T-cell (primary cell): ENCODE results near the gene RALGAPA1. TPM values are rescaled to one million over a fixed set of nuclear protein-coding genes. Genes with fewer than 3 reads are reported as not detected.
"Not testable (repeated sequence)": the region's sequence is repeated elsewhere in the genome, so short reads cannot be mapped to it uniquely, and the experiment has no call there.

Experiments used
- ATAC-seq, 4 experiments: fragments of 200-7000 bp in 3 of 4; fragments of 150-1000 bp in 1 of 4; cut with Tn5 transposase; replicated peaks in 1 of 4; 1 replicate in 3 of 4; 2 replicates in 1 of 4; pipeline ENCODE4 v1.10.0; 2021; ENCODE audit warnings: moderate library complexity in 3 of 4, mild to moderate bottlenecking in 2 of 4, moderate number of reproducible peaks in 1 of 4
- CTCF ChIA-PET, 2 donors: fragments of 300-600 bp; sonication (Branson Sonifier 250); formaldehyde crosslinking; loops; one replicate each; lab custom pipeline; 2022; ENCODE audit warnings: antibody characterized with exemption in 2 of 2; lab: Charles Lee
- POLR2A ChIA-PET, 2 donors: fragments of 300-600 bp; sonication (Branson Sonifier 250); formaldehyde crosslinking; loops; one replicate each; lab custom pipeline; 2022; ENCODE audit warnings: antibody characterized with exemption in 2 of 2; lab: Charles Lee
- DNase-seq, 35 experiments: peaks; one replicate each; pipeline versions ENCODE4 v3.0.0 to v3.0.0-alpha.2; 2013 to 2023
- H3K27ac ChIP-seq: one replicate; pipeline ENCODE4 v1.5.1; 2013; ENCODE audit warnings: low read length
- H3K27me3 ChIP-seq, 2 experiments: replicated peaks in 1 of 2; 1 replicate in 1 of 2; 2 replicates in 1 of 2; pipeline versions ENCODE4 v1.6.1 to v1.7.0; 2013; ENCODE audit warnings: low read length in 1 of 2, mixed read lengths in 1 of 2; ENCODE audit not compliant: control insufficient read depth in 2 of 2, insufficient read depth in 2 of 2; ENCODE audit errors: extremely low read depth in 1 of 2
- H3K36me3 ChIP-seq, 2 donors: 1 replicate in 1 of 2; 2 replicates in 1 of 2; pipeline versions ENCODE4 v1.6.1 to v1.7.0; 2013; ENCODE audit warnings: low read length in 1 of 2; ENCODE audit not compliant: control insufficient read depth in 2 of 2, insufficient read depth in 1 of 2; ENCODE audit errors: extremely low read depth in 1 of 2
- H3K4me1 ChIP-seq, 2 experiments: 1 replicate in 1 of 2; 2 replicates in 1 of 2; pipeline versions ENCODE4 v1.6.1 to v1.7.0; 2013; ENCODE audit warnings: low read length in 2 of 2, mixed read lengths in 1 of 2; ENCODE audit not compliant: insufficient read depth in 2 of 2, control insufficient read depth in 1 of 2; ENCODE audit errors: extremely low read depth in 1 of 2
- H3K4me3 ChIP-seq, 2 donors: 1 replicate in 1 of 2; 2 replicates in 1 of 2; pipeline versions ENCODE4 v1.5.1 to v1.7.0; 2013; ENCODE audit warnings: mild to moderate bottlenecking in 2 of 2, low read length in 1 of 2, moderate library complexity in 1 of 2; ENCODE audit not compliant: control insufficient read depth in 1 of 2; ENCODE audit errors: extremely low read depth in 1 of 2
- H3K9me3 ChIP-seq: 2 replicates; pipeline ENCODE4 v1.7.0; 2013
- H3K27ac Mint-ChIP-seq, 2 donors: one replicate each; pipeline ENCODE4 v1.8.0; 2020 to 2021; ENCODE audit warnings: mild to moderate bottlenecking in 2 of 2, mixed read lengths in 2 of 2
- H3K27me3 Mint-ChIP-seq, 2 donors: one replicate each; pipeline ENCODE4 v1.8.0; 2021 to 2022; ENCODE audit warnings: mixed read lengths in 2 of 2
- H3K36me3 Mint-ChIP-seq: one replicate; pipeline ENCODE4 v1.8.0; 2021; ENCODE audit warnings: mixed read lengths
- H3K4me1 Mint-ChIP-seq, 3 donors: one replicate each; pipeline ENCODE4 v1.8.0; 2020 to 2022; ENCODE audit warnings: mixed read lengths in 3 of 3, mild to moderate bottlenecking in 1 of 3
- H3K4me3 Mint-ChIP-seq, 3 donors: one replicate each; pipeline ENCODE4 v1.8.0; 2020 to 2022; ENCODE audit warnings: mild to moderate bottlenecking in 3 of 3, mixed read lengths in 3 of 3, moderate library complexity in 3 of 3
- H3K9me3 Mint-ChIP-seq, 3 donors: one replicate each; pipeline ENCODE4 v1.8.0; 2020 to 2022; ENCODE audit warnings: mixed read lengths in 3 of 3
- WGBS: methylation state at CpG from one replicate; pipeline ENCODE4 v1.1.5; 2013; ENCODE audit warnings: missing lambda C conversion rate; ENCODE audit not compliant: insufficient coverage; 5-methylcytosine and 5-hydroxymethylcytosine counted together
- total RNA-seq, 35 experiments: library from RNA in 6 of 35; stranded (reverse) in 6 of 35; fragments of 120-200 nt in 1 of 35; gene quantifications; one replicate each; pipeline versions ENCODE4 v1.2.1 to v1.2.4 and lab custom pipeline; 2013 to 2026

The RALGAPA1 gene
- total RNA-seq, 5 donors from 2014 or later (not counting 1 experiment from before 2014, with no cell fraction given) = 65.1 to 88.9 (median 82.9) TPM

DNA sequence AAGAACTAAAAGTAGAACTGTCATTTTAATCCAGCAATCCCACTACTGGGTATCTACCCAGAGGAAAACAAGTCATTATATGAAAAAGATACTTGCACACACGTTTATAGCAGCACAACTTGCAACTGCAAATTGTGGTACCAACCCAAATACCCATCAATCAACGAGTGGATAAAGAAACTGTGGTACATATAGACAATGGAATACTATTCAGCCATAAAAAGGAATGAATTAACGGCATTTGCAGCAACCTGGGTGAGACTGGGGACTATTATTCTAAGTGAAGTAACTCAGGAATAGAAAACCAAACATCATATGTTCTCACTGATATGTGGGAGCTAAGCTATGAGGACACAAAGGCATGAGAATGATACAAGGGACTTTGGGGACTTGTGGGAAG, 73.9 kb downstream of the RALGAPA1 start:
- ATAC-seq, H3K4me3 Mint-ChIP-seq, H3K4me3 ChIP-seq, CTCF ChIA-PET, DNase-seq, H3K9me3 ChIP-seq, POLR2A ChIA-PET, H3K27me3 ChIP-seq, H3K9me3 Mint-ChIP-seq, H3K27ac Mint-ChIP-seq, H3K27me3 Mint-ChIP-seq, H3K4me1 ChIP-seq, H3K27ac ChIP-seq: not testable (repeated sequence)
- peaks cover 13 to 43% (median 24%) of the 10 kb centered on the region in 3 donors for H3K4me1 Mint-ChIP-seq
- peaks cover 72% of the 10 kb centered on the region for H3K36me3 Mint-ChIP-seq
- no CpG with 5 or more reads among the region's 3 CpGs for WGBS
- peaks cover 3 to 12% of the 10 kb centered on the region in 2 donors for H3K36me3 ChIP-seq

DNA sequence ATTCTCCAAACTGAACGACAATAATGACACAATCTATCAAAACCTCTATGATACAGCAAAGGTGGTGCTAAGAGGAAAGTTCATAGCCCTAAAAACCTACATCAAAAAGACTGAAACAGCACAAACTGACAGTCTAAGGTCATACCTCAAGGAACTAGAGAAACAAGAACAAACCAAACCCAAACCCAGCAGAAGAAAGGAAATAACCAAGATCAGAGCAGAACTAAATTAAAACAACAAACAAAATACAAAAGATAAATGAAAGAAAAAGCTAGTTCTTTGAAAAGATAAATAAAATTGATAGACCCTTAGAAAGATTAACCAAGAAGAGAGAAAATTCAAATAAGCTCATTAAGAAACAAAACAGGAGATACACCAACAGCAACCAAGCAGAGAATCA, 75.6 kb downstream of the RALGAPA1 start:
- H3K36me3 ChIP-seq = peaks cover 3 to 13% of the 10 kb centered on the region in 2 donors
- H3K27ac Mint-ChIP-seq, H3K27me3 Mint-ChIP-seq, POLR2A ChIA-PET, H3K4me1 ChIP-seq, H3K4me3 Mint-ChIP-seq, H3K9me3 ChIP-seq, H3K9me3 Mint-ChIP-seq, H3K4me3 ChIP-seq, H3K27ac ChIP-seq, H3K27me3 ChIP-seq, DNase-seq, CTCF ChIA-PET, ATAC-seq: not testable (repeated sequence)
- Mint-ChIP-seq H3K36me3 (peaks cover 71% of the 10 kb centered on the region), H3K4me1 (peaks cover 13 to 48% (median 24%) of the 10 kb centered on the region in 3 donors)
- WGBS = no CpG with 5 or more reads among the region's 1 CpG

DNA sequence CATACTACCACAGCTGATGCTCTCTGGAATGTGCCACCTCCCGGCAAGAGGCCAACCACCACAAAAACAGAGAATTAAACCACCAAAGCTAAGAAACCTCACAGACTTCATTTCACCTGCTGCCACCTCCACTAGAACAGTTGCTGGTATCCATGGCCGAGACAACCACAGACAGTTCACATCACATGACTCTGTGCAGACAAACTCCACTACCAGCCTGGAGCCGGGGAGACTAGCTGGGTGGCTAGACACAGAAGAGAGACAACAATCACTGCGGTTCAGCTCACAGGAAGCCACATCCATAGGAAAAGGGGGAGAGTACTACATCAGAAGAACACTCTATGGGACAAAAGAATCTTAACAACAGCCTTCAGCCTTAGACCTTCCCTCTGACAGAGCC, 78.2 kb downstream of the RALGAPA1 start:
- Mint-ChIP-seq H3K4me3 (no peak overlapping the region), H3K36me3 (peaks cover 66% of the 10 kb centered on the region), H3K4me1 (peaks cover 13 to 42% (median 24%) of the 10 kb centered on the region in 3 donors), H3K27me3 (no peaks in the 10 kb centered on the region), H3K27ac (no peak overlapping the region), H3K9me3 (no peaks in the 10 kb centered on the region)
- Histone ChIP-seq H3K9me3 (no peaks in the 10 kb centered on the region), H3K4me1 (no peaks in the 10 kb centered on the region), H3K27me3 (peaks cover 0 to 2% of the 10 kb centered on the region in 2 experiments), H3K27ac (no peak overlapping the region), H3K36me3 (peaks cover 3 to 11% of the 10 kb centered on the region in 2 donors), H3K4me3 (no peak overlapping the region)
- no peak for ATAC-seq
- WGBS = 100% methylated on average over 1 of the region's 4 CpGs
- CTCF ChIA-PET = no interaction called here
- no peak for DNase-seq
- POLR2A ChIA-PET = interaction anchor here in 1 of 2 donors (0.6 kb wide), 1 partner anchor 1149 kb away, joined by 3 read pairs; no protein-coding TSS in a partner anchor

DNA sequence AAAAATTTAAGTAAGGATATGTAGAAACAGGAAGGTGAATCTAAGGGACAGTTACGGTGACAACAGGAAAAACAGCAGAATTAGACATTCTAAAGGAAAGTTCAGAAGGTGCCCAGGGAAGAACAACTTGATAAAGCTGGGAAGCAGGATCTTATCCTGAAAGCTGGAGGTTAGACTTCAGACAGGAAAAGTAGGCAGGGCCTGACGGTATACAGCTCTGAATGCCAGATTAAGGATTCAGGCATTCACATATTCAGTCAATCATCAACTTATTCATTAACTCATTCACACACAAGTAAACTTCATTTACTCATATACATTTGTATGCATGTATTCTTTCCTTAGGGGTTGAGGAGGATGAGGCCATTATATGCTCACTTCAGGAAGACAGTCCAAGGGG, 81.3 kb downstream of the RALGAPA1 start:
- Mint-ChIP-seq H3K27me3 (no peaks in the 10 kb centered on the region), H3K36me3 (peaks cover 46% of the 10 kb centered on the region), H3K27ac (no peak overlapping the region), H3K4me3 (no peak overlapping the region), H3K9me3 (no peaks in the 10 kb centered on the region), H3K4me1 (peaks cover 9 to 27% (median 15%) of the 10 kb centered on the region in 3 donors)
- Histone ChIP-seq H3K36me3 (peaks cover 0 to 11% of the 10 kb centered on the region in 2 donors), H3K4me3 (no peak overlapping the region), H3K4me1 (no peaks in the 10 kb centered on the region), H3K27ac (no peak overlapping the region), H3K27me3 (peaks cover 0 to 2% of the 10 kb centered on the region in 2 experiments), H3K9me3 (no peaks in the 10 kb centered on the region)
- ChIA-PET POLR2A (no interaction called here), CTCF (interaction anchor here in 1 of 2 donors (0.6 kb wide), 1 partner anchor 342 kb away, joined by 3 read pairs; no protein-coding TSS in a partner anchor)
- WGBS = 100% methylated on average over 1 of the region's 2 CpGs
- DNase-seq (no peak), ATAC-seq (no peak)

- no peak overlapping the region for H3K27ac Mint-ChIP-seq
- 96% methylated on average over 4 of the region's 5 CpGs for WGBS
- H3K4me1 Mint-ChIP-seq = peaks cover 0 to 8% (median 4%) of the 10 kb centered on the region in 3 donors
- H3K27ac ChIP-seq = no peak overlapping the region
- CTCF ChIA-PET = interaction anchor here in 1 of 2 donors (0.7 kb wide), 1 partner anchor 88 kb away, joined by 3 read pairs; no protein-coding TSS in a partner anchor
- no peaks in the 10 kb centered on the region for H3K9me3 Mint-ChIP-seq
- H3K4me1 ChIP-seq = no peaks in the 10 kb centered on the region
- H3K36me3 Mint-ChIP-seq = peaks cover 33% of the 10 kb centered on the region
- H3K36me3 ChIP-seq = peaks cover 0 to 23% of the 10 kb centered on the region in 2 donors
- H3K9me3 ChIP-seq = no peaks in the 10 kb centered on the region
- no peak for DNase-seq
- no peak overlapping the region for H3K4me3 ChIP-seq
- no peak overlapping the region for H3K4me3 Mint-ChIP-seq
- no peaks in the 10 kb centered on the region for H3K27me3 Mint-ChIP-seq
- peaks cover 0 to 2% of the 10 kb centered on the region in 2 experiments for H3K27me3 ChIP-seq
- ATAC-seq = no peak
- POLR2A ChIA-PET = no interaction called here
These were observed 83.2 kb downstream of the RALGAPA1 start for GRCh38 chr14:35725930-35726329.

DNA sequence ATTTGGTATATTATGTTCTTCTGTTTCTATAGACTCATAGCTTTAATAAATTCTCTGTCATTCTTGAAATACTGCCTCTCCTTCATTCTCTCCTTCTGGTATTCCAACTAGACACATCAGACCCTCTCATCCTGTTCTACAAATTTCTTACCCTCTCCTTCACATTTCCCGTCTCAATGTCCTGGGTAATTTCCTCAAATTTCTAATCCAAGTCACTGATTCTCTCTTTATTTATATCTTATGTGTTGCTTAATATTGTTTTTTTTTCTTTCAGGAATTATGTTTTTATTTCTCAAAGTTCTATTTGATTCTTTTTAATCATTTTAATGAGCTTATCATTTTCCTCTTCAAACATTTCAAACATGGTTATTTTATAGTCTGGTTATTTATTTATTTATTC, 94.0 kb downstream of the RALGAPA1 start:
- Histone ChIP-seq H3K27ac (no peak overlapping the region), H3K9me3 (no peaks in the 10 kb centered on the region), H3K27me3 (no peaks in the 10 kb centered on the region), H3K36me3 (peaks cover 0 to 23% of the 10 kb centered on the region in 2 donors), H3K4me1 (no peaks in the 10 kb centered on the region), H3K4me3 (no peak overlapping the region)
- Mint-ChIP-seq H3K4me3 (no peak overlapping the region), H3K27ac (no peak overlapping the region), H3K4me1 (no peaks in the 10 kb centered on the region), H3K9me3 (no peaks in the 10 kb centered on the region), H3K36me3 (peaks cover 56% of the 10 kb centered on the region), H3K27me3 (no peaks in the 10 kb centered on the region)
- ChIA-PET CTCF (interaction anchor here in 1 of 2 donors (1.1 kb wide), 1 partner anchor 107 kb away, joined by 3 read pairs; no protein-coding TSS in a partner anchor), POLR2A (interaction anchor here (0.6 kb wide), 2 partner anchors 77 to 94 kb away, joined by 4 to 6 read pairs; no protein-coding TSS in a partner anchor)
- WGBS = no CpG with 5 or more reads among the region's 1 CpG
- DNase-seq = no peak
- no peak for ATAC-seq
